C4-2B (cell line): ENCODE results near the gene CTSF.
"Not testable (repeated sequence)": the region's sequence is repeated elsewhere in the genome, so short reads cannot be mapped to it uniquely, and the experiment has no call there.

Experiments
- H3K27ac ChIP-seq: fragments of 450-650 bp; 2 replicates; pipeline ENCODE4 v1.5.1; 2017
- CTCF ChIP-seq: fragments of 450-650 bp; conservative IDR thresholded peaks from 2 replicates; pipeline ENCODE4 v1.5.1; 2017; ENCODE audit warnings: mild to moderate bottlenecking
- ZFX ChIP-seq: fragments of 450-650 bp; IDR thresholded peaks from 2 replicates; pipeline ENCODE4 v1.6.1; 2017

CTSF gene

GRCh38 chr11:66607126-66607834 lies 38.9 kb upstream of the CTSF start:
- H3K27ac ChIP-seq: no peak overlapping the region
- no peak for TF ChIP-seq CTCF
- TF ChIP-seq ZFX: no peak

- H3K27ac ChIP-seq: not testable (repeated sequence)
These were observed 38.2 kb upstream of the CTSF start for GRCh38 chr11:66606608-66607007.

DNA sequence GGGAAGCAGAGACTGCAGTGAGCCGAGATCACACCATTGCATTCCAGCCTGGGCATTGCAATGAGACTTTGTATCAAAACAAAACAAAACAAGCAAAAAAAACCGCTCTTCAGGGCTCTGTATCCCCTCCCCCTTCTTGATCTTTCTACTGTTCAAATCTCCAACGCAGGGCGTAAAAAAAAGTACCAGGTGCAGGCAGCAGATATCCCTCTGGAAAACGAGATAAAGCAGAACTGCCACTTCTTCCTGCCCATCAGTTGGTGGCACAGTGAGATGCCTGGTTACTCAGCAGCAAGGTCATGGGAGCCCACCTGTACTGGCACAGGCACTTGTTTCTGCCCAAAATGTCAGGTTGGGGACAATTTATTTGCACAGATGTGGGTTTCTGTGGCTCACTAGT lies 35.7 kb upstream of the CTSF start:
- TF ChIP-seq ZFX: no peak
- no peak for TF ChIP-seq CTCF
- no peak overlapping the region for H3K27ac ChIP-seq

DNA sequence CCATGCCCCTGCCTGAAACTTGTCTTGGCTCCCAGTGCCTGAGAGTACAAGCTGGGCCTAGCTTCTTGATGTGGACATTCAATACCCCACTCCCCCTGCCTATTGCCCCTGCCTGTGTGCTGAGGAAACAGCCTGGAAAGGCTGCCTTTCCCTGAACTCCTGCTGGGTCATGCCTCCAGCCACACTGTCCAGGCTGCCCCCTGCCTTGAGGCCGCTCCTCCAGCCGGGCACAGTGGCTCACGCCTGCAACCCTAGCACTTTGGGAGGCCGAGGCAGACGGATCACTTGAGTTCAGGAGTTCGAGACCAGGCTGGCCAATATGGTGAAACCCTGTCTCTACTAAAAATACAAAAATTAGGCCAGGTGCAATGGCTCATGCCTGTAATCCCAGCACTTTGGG lies 34.7 kb upstream of the CTSF start:
- no peak overlapping the region for H3K27ac ChIP-seq
- TF ChIP-seq ZFX (no peak), CTCF (no peak)

GRCh38 chr11:66600631-66601233 lies 32.3 kb upstream of the CTSF start:
- H3K27ac ChIP-seq: no peak overlapping the region
- TF ChIP-seq CTCF (no peak), ZFX (no peak)

- TF ChIP-seq ZFX: no peak
- TF ChIP-seq CTCF: no peak
- no peak overlapping the region for H3K27ac ChIP-seq
These were observed 31.8 kb upstream of the CTSF start for GRCh38 chr11:66600219-66600618.

GRCh38 chr11:66598993-66599392 lies 30.6 kb upstream of the CTSF start:
- no peak overlapping the region for H3K27ac ChIP-seq
- TF ChIP-seq ZFX (no peak), CTCF (no peak)
